H9 (cell line): ENCODE results near the gene PNPLA8. TPM values are rescaled to one million over a fixed set of nuclear protein-coding genes. Genes with fewer than 3 reads are reported as not detected.

Experiments
- DNase-seq: peaks from one replicate; pipeline ENCODE4 v3.0.0-alpha.2; 2017
- H2AFZ ChIP-seq: one replicate; pipeline ENCODE4 v1.6.1; 2013; ENCODE audit warnings: mild to moderate bottlenecking, low read length, control low read depth, moderate library complexity
- H2AK5ac ChIP-seq: 2 replicates; pipeline ENCODE4 v1.6.1; 2013; ENCODE audit warnings: low read length, control low read depth, mixed read lengths; ENCODE audit not compliant: insufficient read length
- H2BK120ac ChIP-seq: one replicate; pipeline ENCODE4 v1.6.1; 2013; ENCODE audit warnings: low read depth, mild to moderate bottlenecking, low read length, control low read depth, inconsistent platforms; ENCODE audit not compliant: poor library complexity, severe bottlenecking
- H2BK12ac ChIP-seq: 2 replicates; pipeline ENCODE4 v1.6.1; 2013; ENCODE audit warnings: low read length, control low read depth, mixed read lengths, low read depth; ENCODE audit not compliant: insufficient read length
- H2BK15ac ChIP-seq: 2 replicates; pipeline ENCODE4 v1.6.1; 2013; ENCODE audit warnings: low read depth, low read length, control low read depth
- H2BK20ac ChIP-seq: one replicate; pipeline ENCODE4 v1.6.1; 2013; ENCODE audit warnings: low read depth, mild to moderate bottlenecking, low read length, control low read depth, inconsistent platforms; ENCODE audit not compliant: poor library complexity, severe bottlenecking
- H2BK5ac ChIP-seq: 2 replicates; pipeline ENCODE4 v1.6.1; 2013; ENCODE audit warnings: low read length, control low read depth, mixed read lengths; ENCODE audit not compliant: insufficient read length
- H3K14ac ChIP-seq: 2 replicates; pipeline ENCODE4 v1.6.1; 2013; ENCODE audit warnings: low read length, control low read depth; ENCODE audit not compliant: insufficient read depth
- H3K18ac ChIP-seq: 2 replicates; pipeline ENCODE4 v1.6.1; 2013; ENCODE audit warnings: low read depth, mild to moderate bottlenecking, mixed read lengths, low read length, control low read depth; ENCODE audit not compliant: insufficient read length
- H3K23ac ChIP-seq: 2 replicates; pipeline ENCODE4 v1.6.1; 2013; ENCODE audit warnings: low read length, control low read depth, mixed read lengths, low read depth; ENCODE audit not compliant: insufficient read length
- H3K23me2 ChIP-seq: 2 replicates; pipeline ENCODE4 v1.6.1; 2013; ENCODE audit warnings: low read depth, mild to moderate bottlenecking, mixed read lengths, low read length, control low read depth; ENCODE audit not compliant: insufficient read length, poor library complexity, severe bottlenecking
- H3K27ac ChIP-seq: 2 replicates; pipeline ENCODE4 v1.5.1; 2013; ENCODE audit warnings: low read length, control low read depth, mixed read lengths, low read depth; ENCODE audit not compliant: insufficient read length
- H3K27me3 ChIP-seq: 2 replicates; pipeline ENCODE4 v1.6.1; 2013; ENCODE audit warnings: low read length, control low read depth, inconsistent platforms; ENCODE audit not compliant: insufficient read depth
- H3K4ac ChIP-seq: 2 replicates; pipeline ENCODE4 v1.6.1; 2013; ENCODE audit warnings: low read depth, mild to moderate bottlenecking, control low read depth, inconsistent platforms, low read length, moderate library complexity
- H3K4me1 ChIP-seq: 2 replicates; pipeline ENCODE4 v1.6.1; 2013; ENCODE audit warnings: low read length, control low read depth, inconsistent platforms; ENCODE audit not compliant: insufficient read depth
- H3K4me2 ChIP-seq: 2 replicates; pipeline ENCODE4 v1.6.1; 2013; ENCODE audit warnings: low read length, control low read depth, mixed read lengths; ENCODE audit not compliant: insufficient read length, insufficient read depth
- H3K56ac ChIP-seq: 2 replicates; pipeline ENCODE4 v1.6.1; 2013; ENCODE audit warnings: low read depth, mild to moderate bottlenecking, mixed read lengths, low read length, control low read depth; ENCODE audit not compliant: insufficient read length
- H3K79me1 ChIP-seq: 2 replicates; pipeline ENCODE4 v1.6.1; 2013; ENCODE audit warnings: low read depth, mild to moderate bottlenecking, moderate library complexity, low read length, control low read depth, inconsistent platforms; ENCODE audit not compliant: insufficient read depth, poor library complexity, severe bottlenecking
- H3K79me2 ChIP-seq: 2 replicates; pipeline ENCODE4 v1.6.1; 2013; ENCODE audit warnings: low read length, control low read depth, inconsistent platforms; ENCODE audit not compliant: insufficient read depth
- H3K9ac ChIP-seq: 2 replicates; pipeline ENCODE4 v1.6.1; 2013; ENCODE audit warnings: low read length, control low read depth, mixed read lengths; ENCODE audit not compliant: insufficient read length; ENCODE audit errors: extremely low read depth
- H3K9me3 ChIP-seq: one replicate; pipeline ENCODE4 v1.6.1; 2013; ENCODE audit warnings: low read depth, low read length, inconsistent platforms; ENCODE audit not compliant: control insufficient read depth
- H3T11ph ChIP-seq: one replicate; pipeline ENCODE4 v1.6.1; 2013; ENCODE audit warnings: mild to moderate bottlenecking, low read length, control low read depth, inconsistent platforms
- H4K20me1 ChIP-seq: one replicate; pipeline ENCODE4 v1.6.1; 2013; ENCODE audit not compliant: control insufficient read depth, insufficient read length, insufficient read depth
- H4K5ac ChIP-seq: 2 replicates; pipeline ENCODE4 v1.6.1; 2013; ENCODE audit warnings: low read depth, mild to moderate bottlenecking, mixed read lengths, low read length, control low read depth; ENCODE audit not compliant: insufficient read length
- H4K8ac ChIP-seq: replicated peaks from 2 replicates; pipeline ENCODE4 v1.6.1; 2013; ENCODE audit warnings: low read length, control low read depth, mixed read lengths, low read depth; ENCODE audit not compliant: insufficient read length
- H4K91ac ChIP-seq: 2 replicates; pipeline ENCODE4 v1.6.1; 2013; ENCODE audit warnings: low read depth, mild to moderate bottlenecking, moderate library complexity, mixed read lengths, low read length, control low read depth; ENCODE audit not compliant: insufficient read length
- H3K27ac Mint-ChIP-seq, 3 experiments: 2 replicates in 2 of 3; 3 replicates in 1 of 3; pipeline ENCODE4 v1.8.0; 2020 to 2021; ENCODE audit warnings: mixed read lengths in 3 of 3, mild to moderate bottlenecking in 1 of 3, moderate library complexity in 1 of 3
- H3K27me3 Mint-ChIP-seq: 2 replicates; pipeline ENCODE4 v1.8.0; 2021; ENCODE audit warnings: low read depth, mild to moderate bottlenecking, moderate library complexity, mixed read lengths
- H3K36me3 Mint-ChIP-seq, 3 experiments: 2 replicates in 2 of 3; 3 replicates in 1 of 3; pipeline ENCODE4 v1.8.0; 2020 to 2021; ENCODE audit warnings: low read depth in 3 of 3, mixed read lengths in 3 of 3; ENCODE audit not compliant: insufficient read depth in 1 of 3
- H3K4me1 Mint-ChIP-seq, 2 experiments: 2 replicates each; pipeline ENCODE4 v1.8.0; 2020; ENCODE audit warnings: mixed read lengths in 2 of 2
- H3K4me3 Mint-ChIP-seq, 2 experiments: 2 replicates in 1 of 2; 3 replicates in 1 of 2; pipeline ENCODE4 v1.8.0; 2020 to 2021; ENCODE audit warnings: mild to moderate bottlenecking in 2 of 2, mixed read lengths in 2 of 2, moderate library complexity in 1 of 2
- H3K9me3 Mint-ChIP-seq, 2 experiments: 2 replicates in 1 of 2; 3 replicates in 1 of 2; pipeline ENCODE4 v1.8.0; 2020; ENCODE audit warnings: mild to moderate bottlenecking in 2 of 2, mixed read lengths in 2 of 2, moderate library complexity in 1 of 2
- WGBS: extraction: QIAGEN DNeasy Blood & Tissue Kit; methylation state at CpG from one replicate; pipeline ENCODE4 v1.1.7; 2013; ENCODE audit warnings: missing lambda C conversion rate, low lambda C conversion rate, mixed read lengths; ENCODE audit not compliant: insufficient read length; ENCODE audit errors: extremely low coverage; 5-methylcytosine and 5-hydroxymethylcytosine counted together
- total RNA-seq: library from RNA; stranded (reverse); gene quantifications from 2 replicates; pipeline ENCODE4 v1.2.1, GENCODE V29; 2021
- TF ChIP-seq, protein P1 (sequence below): fragments of 200-600 bp; sonication (generic); conservative IDR thresholded peaks from 3 replicates; pipeline ENCODE4 v1.8.0; 2021; ENCODE audit warnings: antibody characterized with exemption, mild to moderate bottlenecking

PNPLA8 gene
- total RNA-seq, 1 experiment from 2014 or later: 11.7 TPM

DNA sequence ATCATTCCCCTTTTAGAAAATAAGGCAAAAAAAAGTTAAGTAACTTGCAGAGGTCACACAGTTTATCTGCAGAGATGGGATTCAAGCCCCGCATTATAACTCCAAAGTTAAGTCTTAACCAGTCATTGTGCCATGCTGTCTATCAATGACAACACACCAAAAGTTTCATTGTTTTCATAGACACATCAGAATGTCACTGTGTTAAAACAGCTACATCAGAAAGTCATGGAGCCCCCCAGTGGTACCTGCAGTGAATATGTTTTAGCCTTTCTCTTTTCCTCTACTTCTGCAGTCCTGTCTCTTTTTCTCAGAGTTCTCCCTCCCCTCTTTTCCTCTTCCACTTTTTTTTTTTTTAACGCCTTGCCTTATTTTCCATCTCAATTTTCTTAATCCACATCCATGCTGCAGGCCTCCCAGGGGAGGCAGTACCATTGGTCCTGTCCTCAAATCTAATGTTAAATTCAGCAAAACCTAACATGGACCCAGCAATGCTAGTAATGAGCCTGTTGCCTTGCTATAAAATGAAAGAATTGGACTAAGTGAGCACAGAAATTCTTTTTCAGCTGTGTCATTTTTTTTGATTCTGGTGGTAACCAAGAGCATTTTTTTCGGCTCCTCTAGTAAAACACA lies 65.9 kb downstream of the PNPLA8 start:
- no peak overlapping the region for H3K4me2 ChIP-seq
- peaks cover 17 to 22% of the 10 kb centered on the region in 2 experiments for H3K4me1 Mint-ChIP-seq
- H4K5ac ChIP-seq: no peak overlapping the region
- H3T11ph ChIP-seq: no peak overlapping the region
- no peak overlapping the region for H3K27ac Mint-ChIP-seq
- no peak overlapping the region for H3K14ac ChIP-seq
- peaks cover 18% of the 10 kb centered on the region; the same call in 1 of the 2 replicates for H3K27me3 ChIP-seq
- H2AFZ ChIP-seq: no peak overlapping the region
- no peak overlapping the region for H3K23ac ChIP-seq
- no peak overlapping the region for H3K27ac ChIP-seq
- H2BK12ac ChIP-seq: no peak overlapping the region
- no peak overlapping the region for H2BK5ac ChIP-seq
- TF ChIP-seq, protein P1, sequence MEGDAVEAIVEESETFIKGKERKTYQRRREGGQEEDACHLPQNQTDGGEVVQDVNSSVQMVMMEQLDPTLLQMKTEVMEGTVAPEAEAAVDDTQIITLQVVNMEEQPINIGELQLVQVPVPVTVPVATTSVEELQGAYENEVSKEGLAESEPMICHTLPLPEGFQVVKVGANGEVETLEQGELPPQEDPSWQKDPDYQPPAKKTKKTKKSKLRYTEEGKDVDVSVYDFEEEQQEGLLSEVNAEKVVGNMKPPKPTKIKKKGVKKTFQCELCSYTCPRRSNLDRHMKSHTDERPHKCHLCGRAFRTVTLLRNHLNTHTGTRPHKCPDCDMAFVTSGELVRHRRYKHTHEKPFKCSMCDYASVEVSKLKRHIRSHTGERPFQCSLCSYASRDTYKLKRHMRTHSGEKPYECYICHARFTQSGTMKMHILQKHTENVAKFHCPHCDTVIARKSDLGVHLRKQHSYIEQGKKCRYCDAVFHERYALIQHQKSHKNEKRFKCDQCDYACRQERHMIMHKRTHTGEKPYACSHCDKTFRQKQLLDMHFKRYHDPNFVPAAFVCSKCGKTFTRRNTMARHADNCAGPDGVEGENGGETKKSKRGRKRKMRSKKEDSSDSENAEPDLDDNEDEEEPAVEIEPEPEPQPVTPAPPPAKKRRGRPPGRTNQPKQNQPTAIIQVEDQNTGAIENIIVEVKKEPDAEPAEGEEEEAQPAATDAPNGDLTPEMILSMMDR: peak; percentile 66
- WGBS: no CpG with 5 or more reads among the region's 3 CpGs
- no peak for DNase-seq
- no peaks in the 10 kb centered on the region for H3K79me1 ChIP-seq
- H3K18ac ChIP-seq: no peak overlapping the region
- no peaks in the 10 kb centered on the region for H3K9me3 Mint-ChIP-seq
- H3K79me2 ChIP-seq: no peaks in the 10 kb centered on the region
- no peak overlapping the region for H3K4me3 Mint-ChIP-seq
- H3K4me1 ChIP-seq: peaks cover 5% of the 10 kb centered on the region; the same call in 1 of the 2 replicates
- no peak overlapping the region for H3K56ac ChIP-seq
- no peak overlapping the region for H4K91ac ChIP-seq
- no peak overlapping the region for H2AK5ac ChIP-seq
- H2BK120ac ChIP-seq: no peak overlapping the region
- H2BK20ac ChIP-seq: no peak overlapping the region
- H4K8ac ChIP-seq: no peak overlapping the region
- peaks cover 0 to 1% (median 0%) of the 10 kb centered on the region in 3 experiments; a peak in 1 of 7 replicates for H3K36me3 Mint-ChIP-seq
- H3K9ac ChIP-seq: no peak overlapping the region
- H3K27me3 Mint-ChIP-seq: peaks cover 41% of the 10 kb centered on the region
- peaks cover 16% of the 10 kb centered on the region for H3K23me2 ChIP-seq
- no peaks in the 10 kb centered on the region for H4K20me1 ChIP-seq
- no peak overlapping the region for H2BK15ac ChIP-seq
- H3K9me3 ChIP-seq: no peaks in the 10 kb centered on the region
- H3K4ac ChIP-seq: no peak overlapping the region
